ENCODE data around the gene RXYLT1.

The RXYLT1 gene

GRCh38 chr12:63805704-63806672, 26.3 kb downstream of the RXYLT1 start:
- TF ChIP-seq CTCF (IDR thresholded peaks at IDR 0.05; ENCODE audit: low read depth, low read length, missing control alignments): no peak
- H3K4me3 ChIP-seq (replicated peaks; ENCODE audit: low read depth, low read length): no peak overlapping the region
- DNase-seq (ENCODE audit: extremely low read depth, low read depth): no peak

GRCh38 chr12:63808631-63809030, 28.9 kb downstream of the RXYLT1 start:
- no peak for DNase-seq (ENCODE audit: extremely low read depth, low read depth)
- H3K4me3 ChIP-seq (replicated peaks; ENCODE audit: low read depth, low read length): no peak overlapping the region
- no peak for TF ChIP-seq CTCF (IDR thresholded peaks at IDR 0.05; ENCODE audit: low read depth, low read length, missing control alignments)

- no peak for DNase-seq (ENCODE audit: extremely low read depth, low read depth)
- no peak overlapping the region for H3K4me3 ChIP-seq (replicated peaks; ENCODE audit: low read depth, low read length)
- TF ChIP-seq CTCF (IDR thresholded peaks at IDR 0.05; ENCODE audit: low read depth, low read length, missing control alignments): no peak
These were observed 29.9 kb downstream of the RXYLT1 start for GRCh38 chr12:63809566-63809965.

GRCh38 chr12:63811334-63811733, 31.6 kb downstream of the RXYLT1 start:
- no peak for TF ChIP-seq CTCF (IDR thresholded peaks at IDR 0.05; ENCODE audit: low read depth, low read length, missing control alignments)

GRCh38 chr12:63811755-63812154, 32.0 kb downstream of the RXYLT1 start:
- TF ChIP-seq CTCF (IDR thresholded peaks at IDR 0.05; ENCODE audit: low read depth, low read length, missing control alignments): no peak
- no peak for DNase-seq (ENCODE audit: extremely low read depth, low read depth)

More at GRCh38 chr12:63811334-63811733, 31.6 kb downstream of the RXYLT1 start:
- no peak for DNase-seq (ENCODE audit: extremely low read depth, low read depth)
- H3K4me3 ChIP-seq (replicated peaks; ENCODE audit: low read depth, low read length): no peak overlapping the region

GRCh38 chr12:63814146-63814772, 34.5 kb downstream of the RXYLT1 start:
- DNase-seq (ENCODE audit: extremely low read depth, low read depth): no peak

More at GRCh38 chr12:63811755-63812154, 32.0 kb downstream of the RXYLT1 start:
- no peak overlapping the region for H3K4me3 ChIP-seq (replicated peaks; ENCODE audit: low read depth, low read length)

More at GRCh38 chr12:63814146-63814772, 34.5 kb downstream of the RXYLT1 start:
- TF ChIP-seq CTCF (IDR thresholded peaks at IDR 0.05; ENCODE audit: low read depth, low read length, missing control alignments): no peak
- H3K4me3 ChIP-seq (replicated peaks; ENCODE audit: low read depth, low read length): no peak overlapping the region
